ENCODE measurements around the gene SAMD4A. TPM values are rescaled to one million over a fixed set of nuclear protein-coding genes. Genes with fewer than 3 reads are reported as not detected.
"Not testable (repeated sequence)": the region's sequence is repeated elsewhere in the genome, so short reads cannot be mapped to it uniquely, and the experiment has no call there.

Gene SAMD4A
- total and polyA plus RNA-seq, 12 donors, result 14.0 to 284 (median 191) TPM

- Histone ChIP-seq H3K27me3 (no peaks in the 10 kb centered on the region), H3K27ac (no peak overlapping the region), H3K36me3 (peaks cover 0 to 6% (median 0%) of the 10 kb centered on the region in 9 donors), H3K4me1 (peaks cover 0 to 13% (median 3%) of the 10 kb centered on the region in 9 donors), H3K4me3 (no peak overlapping the region), H3K9me3 (peaks cover 0 to 13% (median 0%) of the 10 kb centered on the region in 11 donors)
- ATAC-seq, result no peak
- DNase-seq, result no peak
- intact Hi-C loops (cut with DNase I), result no loop called here
- TF ChIP-seq CTCF (IDR thresholded peaks at IDR 0.05), result no peak
- WGBS, 2 donors, result 79 to 81% methylated on average over 3 of the region's 3 CpGs
Observed at GRCh38 chr14:54617467-54617866, 50.5 kb downstream of the SAMD4A start.

GRCh38 chr14:54621686-54622085, 54.8 kb downstream of the SAMD4A start:
- peaks cover 0 to 13% (median 0%) of the 10 kb centered on the region in 11 donors for H3K9me3 ChIP-seq
- H3K27ac ChIP-seq, result no peak overlapping the region
- ATAC-seq (no peak), DNase-seq (no peak)
- intact Hi-C loops (cut with DNase I), result loop anchor here in 2 of 10 donors (5.0 to 10.0 kb wide), 2 partner anchors 47 to 54 kb away; partner anchors contain the start of gene SAMD4A (in 1 of the 2)
- no peaks in the 10 kb centered on the region for H3K36me3 ChIP-seq
- no peaks in the 10 kb centered on the region for H3K27me3 ChIP-seq
- TF ChIP-seq CTCF (IDR thresholded peaks at IDR 0.05), result no peak
- peaks cover 0 to 35% (median 27%) of the 10 kb centered on the region in 9 donors for H3K4me1 ChIP-seq
- H3K4me3 ChIP-seq, result no peak overlapping the region

GRCh38 chr14:54622192-54622958, 55.4 kb downstream of the SAMD4A start:
- Histone ChIP-seq H3K27ac (no peak overlapping the region), H3K36me3 (no peaks in the 10 kb centered on the region), H3K4me1 (peaks cover 0 to 42% (median 34%) of the 10 kb centered on the region in 9 donors), H3K4me3 (no peak overlapping the region), H3K9me3 (peaks cover 0 to 13% (median 0%) of the 10 kb centered on the region in 11 donors), H3K27me3 (no peaks in the 10 kb centered on the region)
- DNase-seq, result no peak
- intact Hi-C loops (cut with DNase I), result loop anchor here in 2 of 10 donors (5.0 to 10.0 kb wide), 2 partner anchors 48 to 55 kb away; partner anchors contain the start of gene SAMD4A (in 1 of the 2)
- TF ChIP-seq CTCF (IDR thresholded peaks at IDR 0.05), result no peak
- no peak for ATAC-seq
- 82 to 84% methylated on average over 9 of the region's 9 CpGs for WGBS, 2 donors

GRCh38 chr14:54623279-54624004, 56.5 kb downstream of the SAMD4A start:
- WGBS, 2 donors, result 91 to 100% methylated on average over 1 of the region's 1 CpG
- Histone ChIP-seq H3K27me3 (no peaks in the 10 kb centered on the region), H3K36me3 (no peaks in the 10 kb centered on the region), H3K27ac (no peak overlapping the region), H3K4me3 (no peak overlapping the region), H3K4me1 (peaks cover 4 to 52% (median 44%) of the 10 kb centered on the region in 9 donors), H3K9me3 (peaks cover 0 to 7% (median 0%) of the 10 kb centered on the region in 11 donors)
- ATAC-seq, result no peak
- DNase-seq, result no peak
- no peak for TF ChIP-seq CTCF (IDR thresholded peaks at IDR 0.05)
- intact Hi-C loops (cut with DNase I), result loop anchor here in 2 of 10 donors (5.0 to 10.0 kb wide), 2 partner anchors 49 to 56 kb away; partner anchors contain the start of gene SAMD4A (in 1 of the 2)

- intact Hi-C loops (cut with DNase I), result loop anchor here in 2 of 10 donors (5.0 to 10.0 kb wide), 2 partner anchors 49 to 57 kb away; partner anchors contain the start of gene SAMD4A (in 1 of the 2)
- H3K4me3 ChIP-seq, H3K36me3 ChIP-seq, ATAC-seq, H3K9me3 ChIP-seq, H3K27me3 ChIP-seq, H3K27ac ChIP-seq, DNase-seq: not testable (repeated sequence)
- 87 to 90% methylated on average over 19 of the region's 19 CpGs for WGBS, 2 donors
- peaks cover 6 to 58% (median 50%) of the 10 kb centered on the region in 9 donors for H3K4me1 ChIP-seq
Observed at GRCh38 chr14:54624005-54624358, 57.1 kb downstream of the SAMD4A start.

Measured in heart right ventricle (tissue), 16 donors.